Measurements from ENCODE around the gene ARAP3. TPM values are rescaled to one million over a fixed set of nuclear protein-coding genes. Genes with fewer than 3 reads are reported as not detected.
"Not testable (repeated sequence)": the region's sequence is repeated elsewhere in the genome, so short reads cannot be mapped to it uniquely, and the experiment has no call there.

The ARAP3 gene
- total and polyA plus RNA-seq, 4 donors = 2.8 to 11.6 (median 8.4) TPM

- no peak overlapping the region for H3K4me3 ChIP-seq (ENCODE audit: low read depth, low read length)
- no peak for DNase-seq (ENCODE audit: low read depth in 4 of 6, low spot score in 6 of 6)
- H3K27ac ChIP-seq (ENCODE audit: low read depth, low read length) = no peak overlapping the region
- no peaks in the 10 kb centered on the region for H3K4me1 ChIP-seq (ENCODE audit: control insufficient read depth, insufficient read depth, low read length)
- WGBS (ENCODE audit: insufficient coverage) = 90% methylated on average over 3 of the region's 3 CpGs
- no peaks in the 10 kb centered on the region for H3K9me3 ChIP-seq (ENCODE audit: control insufficient read depth, insufficient read depth, low read length)
- H3K36me3 ChIP-seq (ENCODE audit: control insufficient read depth, insufficient read depth, low read length) = no peaks in the 10 kb centered on the region
- H3K27me3 ChIP-seq (ENCODE audit: control insufficient read depth, insufficient read depth, low read length) = no peaks in the 10 kb centered on the region
Observed at GRCh38 chr5:141611289-141611688, 70.7 kb downstream of the ARAP3 start.

GRCh38 chr5:141609921-141610320 is 72.1 kb downstream of the ARAP3 start:
- H3K4me1 ChIP-seq (ENCODE audit: control insufficient read depth, insufficient read depth, low read length); H3K9me3 ChIP-seq (ENCODE audit: control insufficient read depth, insufficient read depth, low read length); H3K27ac ChIP-seq (ENCODE audit: low read depth, low read length); DNase-seq (ENCODE audit: low read depth in 4 of 6, low spot score in 6 of 6); H3K36me3 ChIP-seq (ENCODE audit: control insufficient read depth, insufficient read depth, low read length); H3K4me3 ChIP-seq (ENCODE audit: low read depth, low read length); H3K27me3 ChIP-seq (ENCODE audit: control insufficient read depth, insufficient read depth, low read length): not testable (repeated sequence)
- 96% methylated on average over 4 of the region's 7 CpGs for WGBS (ENCODE audit: insufficient coverage)

- Histone ChIP-seq H3K4me3 (ENCODE audit: low read depth, low read length) (no peak overlapping the region), H3K4me1 (ENCODE audit: control insufficient read depth, insufficient read depth, low read length) (no peaks in the 10 kb centered on the region), H3K9me3 (ENCODE audit: control insufficient read depth, insufficient read depth, low read length) (no peaks in the 10 kb centered on the region), H3K27ac (ENCODE audit: low read depth, low read length) (no peak overlapping the region), H3K36me3 (ENCODE audit: control insufficient read depth, insufficient read depth, low read length) (no peaks in the 10 kb centered on the region), H3K27me3 (ENCODE audit: control insufficient read depth, insufficient read depth, low read length) (no peaks in the 10 kb centered on the region)
- WGBS (ENCODE audit: insufficient coverage) = no CpG with 5 or more reads among the region's 3 CpGs
- DNase-seq (ENCODE audit: low read depth in 4 of 6, low spot score in 6 of 6) = no peak
Observed at GRCh38 chr5:141609044-141609443, 73.0 kb downstream of the ARAP3 start.

- no peaks in the 10 kb centered on the region for H3K36me3 ChIP-seq (ENCODE audit: control insufficient read depth, insufficient read depth, low read length)
- no peak overlapping the region for H3K27ac ChIP-seq (ENCODE audit: low read depth, low read length)
- no peaks in the 10 kb centered on the region for H3K27me3 ChIP-seq (ENCODE audit: control insufficient read depth, insufficient read depth, low read length)
- no peak for DNase-seq (ENCODE audit: low read depth in 4 of 6, low spot score in 6 of 6)
- H3K4me1 ChIP-seq (ENCODE audit: control insufficient read depth, insufficient read depth, low read length) = no peaks in the 10 kb centered on the region
- WGBS (ENCODE audit: insufficient coverage) = no CpG with 5 or more reads among the region's 1 CpG
- no peaks in the 10 kb centered on the region for H3K9me3 ChIP-seq (ENCODE audit: control insufficient read depth, insufficient read depth, low read length)
- H3K4me3 ChIP-seq (ENCODE audit: low read depth, low read length) = no peak overlapping the region
Observed at GRCh38 chr5:141608557-141608956, 73.5 kb downstream of the ARAP3 start.

GRCh38 chr5:141608046-141608445 is 74.0 kb downstream of the ARAP3 start:
- no peaks in the 10 kb centered on the region for H3K27me3 ChIP-seq (ENCODE audit: control insufficient read depth, insufficient read depth, low read length)
- WGBS (ENCODE audit: insufficient coverage) = no CpG with 5 or more reads among the region's 2 CpGs
- no peak overlapping the region for H3K27ac ChIP-seq (ENCODE audit: low read depth, low read length)
- H3K4me1 ChIP-seq (ENCODE audit: control insufficient read depth, insufficient read depth, low read length) = no peaks in the 10 kb centered on the region
- H3K9me3 ChIP-seq (ENCODE audit: control insufficient read depth, insufficient read depth, low read length) = no peaks in the 10 kb centered on the region
- no peaks in the 10 kb centered on the region for H3K36me3 ChIP-seq (ENCODE audit: control insufficient read depth, insufficient read depth, low read length)
- no peak for DNase-seq (ENCODE audit: low read depth in 4 of 6, low spot score in 6 of 6)
- H3K4me3 ChIP-seq (ENCODE audit: low read depth, low read length) = no peak overlapping the region

- H3K9me3 ChIP-seq (ENCODE audit: control insufficient read depth, insufficient read depth, low read length) = no peaks in the 10 kb centered on the region
- no peaks in the 10 kb centered on the region for H3K27me3 ChIP-seq (ENCODE audit: control insufficient read depth, insufficient read depth, low read length)
- no peak overlapping the region for H3K27ac ChIP-seq (ENCODE audit: low read depth, low read length)
- no peaks in the 10 kb centered on the region for H3K36me3 ChIP-seq (ENCODE audit: control insufficient read depth, insufficient read depth, low read length)
- DNase-seq (ENCODE audit: low read depth in 4 of 6, low spot score in 6 of 6) = peak in 1 of 6 donors; percentile 17
- WGBS (ENCODE audit: insufficient coverage) = 93% methylated on average over 6 of the region's 6 CpGs
- no peaks in the 10 kb centered on the region for H3K4me1 ChIP-seq (ENCODE audit: control insufficient read depth, insufficient read depth, low read length)
- no peak overlapping the region for H3K4me3 ChIP-seq (ENCODE audit: low read depth, low read length)
Observed at GRCh38 chr5:141605523-141606277, 76.3 kb downstream of the ARAP3 start.

- 92% methylated on average over 3 of the region's 6 CpGs for WGBS (ENCODE audit: insufficient coverage)
- Histone ChIP-seq H3K36me3 (ENCODE audit: control insufficient read depth, insufficient read depth, low read length) (no peaks in the 10 kb centered on the region), H3K27me3 (ENCODE audit: control insufficient read depth, insufficient read depth, low read length) (no peaks in the 10 kb centered on the region), H3K4me3 (ENCODE audit: low read depth, low read length) (no peak overlapping the region), H3K4me1 (ENCODE audit: control insufficient read depth, insufficient read depth, low read length) (no peaks in the 10 kb centered on the region), H3K27ac (ENCODE audit: low read depth, low read length) (peak overlapping the region; percentile 49), H3K9me3 (ENCODE audit: control insufficient read depth, insufficient read depth, low read length) (no peaks in the 10 kb centered on the region)
- DNase-seq (ENCODE audit: low read depth in 4 of 6, low spot score in 6 of 6) = peak in 1 of 6 donors; percentile 15
Observed at GRCh38 chr5:141603923-141604717, 77.9 kb downstream of the ARAP3 start.

Other genes starting within 250 kb of the ARAP3 start
- 100 to 1,000 TPM; 114 to 205 TPM for gene PCDHGC3, start 206.3 kb downstream of the ARAP3 start, total RNA-seq
- gene PCDHGC3, start 206.3 kb downstream of the ARAP3 start, polyA plus RNA-seq (ENCODE audit: insufficient read length in 2 of 2) = 100 to 1,000 TPM; 603 to 678 TPM
- 10 to 100 TPM; 20.0 to 65.5 TPM for gene PCDHGC4, start 197.2 kb downstream of the ARAP3 start, total RNA-seq
- 10 to 100 TPM; 90.2 to 91.8 TPM for gene PCDHGC4, start 197.2 kb downstream of the ARAP3 start, polyA plus RNA-seq (ENCODE audit: insufficient read length in 2 of 2)
- 1 to 10 TPM; 4.0 to 5.9 TPM for gene PCDHGC5, start 193.1 kb downstream of the ARAP3 start, total RNA-seq
- 1 to 10 TPM; 5.4 to 6.5 TPM for gene PCDHGC5, start 193.1 kb downstream of the ARAP3 start, polyA plus RNA-seq (ENCODE audit: insufficient read length in 2 of 2)
- 10 to 100 TPM; 23.6 to 24.9 TPM for gene DIAPH1, start 63.2 kb downstream of the ARAP3 start, total RNA-seq
- gene DIAPH1, start 63.2 kb downstream of the ARAP3 start, polyA plus RNA-seq (ENCODE audit: insufficient read length in 2 of 2) = 10 to 100 TPM; 37.4 to 44.4 TPM
- gene HDAC3, start 45.4 kb downstream of the ARAP3 start, total RNA-seq = 10 to 100 TPM; 56.9 to 70.6 TPM
- 100 to 1,000 TPM in 1 of 2 donors, 10 to 100 TPM in 1; 89.7 to 110 TPM for gene HDAC3, start 45.4 kb downstream of the ARAP3 start, polyA plus RNA-seq (ENCODE audit: insufficient read length in 2 of 2)
- gene RELL2, start 45.2 kb downstream of the ARAP3 start, total RNA-seq = 10 to 100 TPM in 1 of 2 donors, 1 to 10 TPM in 1; 7.3 to 22.6 TPM
- 10 to 100 TPM; 32.4 to 37.3 TPM for gene RELL2, start 45.2 kb downstream of the ARAP3 start, polyA plus RNA-seq (ENCODE audit: insufficient read length in 2 of 2)
- gene FCHSD1, start 30.8 kb downstream of the ARAP3 start, total RNA-seq = 10 to 100 TPM in 1 of 2 donors, 1 to 10 TPM in 1; 8.1 to 14.7 TPM
- gene FCHSD1, start 30.8 kb downstream of the ARAP3 start, polyA plus RNA-seq (ENCODE audit: insufficient read length in 2 of 2) = 10 to 100 TPM; 11.9 to 20.0 TPM
- 10 to 100 TPM; 25.5 to 48.6 TPM for gene PCDH1, start 196.2 kb upstream of the ARAP3 start, total RNA-seq
- 10 to 100 TPM; 42.6 to 52.0 TPM for gene PCDH1, start 196.2 kb upstream of the ARAP3 start, polyA plus RNA-seq (ENCODE audit: insufficient read length in 2 of 2)
- 10 to 100 TPM; 41.4 to 92.3 TPM for gene DELE1, start 241.6 kb upstream of the ARAP3 start, total RNA-seq
- 10 to 100 TPM; 72.2 to 94.2 TPM for gene DELE1, start 241.6 kb upstream of the ARAP3 start, polyA plus RNA-seq (ENCODE audit: insufficient read length in 2 of 2)

Data from spinal cord (tissue), 10 donors.